ENCODE data around the gene TSPAN9. TPM values are rescaled to one million over a fixed set of nuclear protein-coding genes. Genes with fewer than 3 reads are reported as not detected.

Gene TSPAN9
- total RNA-seq, 3 donors from 2014 or later, result 4.7 to 28.4 (median 8.5) TPM

DNA sequence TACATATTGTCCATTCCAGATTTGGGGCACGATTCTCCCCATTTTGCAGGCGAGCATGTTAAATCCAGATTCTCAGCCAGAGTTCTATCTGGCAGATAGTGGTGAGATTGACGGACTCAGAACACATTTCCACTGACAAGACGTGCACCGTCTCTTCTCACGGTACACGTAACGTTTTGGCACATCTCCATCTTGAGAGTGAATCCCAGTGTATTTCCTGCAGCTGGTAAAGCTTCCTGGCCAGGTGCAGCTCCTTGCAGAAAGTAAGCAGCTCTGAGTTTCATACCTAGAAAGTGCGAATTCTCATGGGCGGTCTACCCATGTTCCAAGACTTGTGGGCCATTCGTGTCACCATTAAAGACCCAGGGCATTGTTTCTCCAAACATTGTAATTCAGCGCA is 102.6 kb downstream of the TSPAN9 start:
- intact Hi-C loops (cut with DNase I, micrococcal nuclease), result no loop called here
- Histone ChIP-seq H3K4me1 (ENCODE audit: low read depth) (no peaks in the 10 kb centered on the region), H3K4me3 (no peak overlapping the region), H3K9me3 (no peaks in the 10 kb centered on the region), H3K36me3 (ENCODE audit: low read depth) (no peaks in the 10 kb centered on the region)
- ATAC-seq (no peak), DNase-seq (no peak)
- TF ChIP-seq, protein P1, sequence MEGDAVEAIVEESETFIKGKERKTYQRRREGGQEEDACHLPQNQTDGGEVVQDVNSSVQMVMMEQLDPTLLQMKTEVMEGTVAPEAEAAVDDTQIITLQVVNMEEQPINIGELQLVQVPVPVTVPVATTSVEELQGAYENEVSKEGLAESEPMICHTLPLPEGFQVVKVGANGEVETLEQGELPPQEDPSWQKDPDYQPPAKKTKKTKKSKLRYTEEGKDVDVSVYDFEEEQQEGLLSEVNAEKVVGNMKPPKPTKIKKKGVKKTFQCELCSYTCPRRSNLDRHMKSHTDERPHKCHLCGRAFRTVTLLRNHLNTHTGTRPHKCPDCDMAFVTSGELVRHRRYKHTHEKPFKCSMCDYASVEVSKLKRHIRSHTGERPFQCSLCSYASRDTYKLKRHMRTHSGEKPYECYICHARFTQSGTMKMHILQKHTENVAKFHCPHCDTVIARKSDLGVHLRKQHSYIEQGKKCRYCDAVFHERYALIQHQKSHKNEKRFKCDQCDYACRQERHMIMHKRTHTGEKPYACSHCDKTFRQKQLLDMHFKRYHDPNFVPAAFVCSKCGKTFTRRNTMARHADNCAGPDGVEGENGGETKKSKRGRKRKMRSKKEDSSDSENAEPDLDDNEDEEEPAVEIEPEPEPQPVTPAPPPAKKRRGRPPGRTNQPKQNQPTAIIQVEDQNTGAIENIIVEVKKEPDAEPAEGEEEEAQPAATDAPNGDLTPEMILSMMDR (IDR thresholded peaks at IDR 0.05), result no peak

GRCh38 chr12:3182426-3182825 is 105.2 kb downstream of the TSPAN9 start:
- no peak for ATAC-seq
- TF ChIP-seq, protein P1 (IDR thresholded peaks at IDR 0.05), result no peak
- intact Hi-C loops (cut with DNase I, micrococcal nuclease), result no loop called here

DNA sequence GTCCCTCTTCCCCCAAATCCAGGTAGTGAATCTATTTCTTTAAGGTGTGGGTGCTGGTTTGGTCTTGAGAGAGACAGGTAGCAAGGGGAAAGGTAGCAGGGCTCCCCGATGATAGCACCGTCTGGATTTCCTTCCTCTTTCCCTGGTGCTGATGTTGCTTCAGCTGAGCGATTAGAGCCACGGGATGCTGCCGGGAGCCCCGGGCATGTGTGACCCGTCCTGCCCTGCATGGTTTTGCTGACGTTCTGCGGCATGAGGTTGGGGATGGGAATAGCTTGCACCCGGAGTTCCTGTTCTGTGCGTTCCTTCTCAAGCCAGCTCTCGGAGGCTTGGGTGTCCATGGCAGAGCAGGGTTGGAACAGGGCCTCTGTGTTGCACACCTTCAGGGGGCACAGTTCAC is 107.3 kb downstream of the TSPAN9 start:
- no peaks in the 10 kb centered on the region for H3K9me3 ChIP-seq
- no peak for DNase-seq
- H3K4me3 ChIP-seq, result no peak overlapping the region
- no peak for ATAC-seq
- no peaks in the 10 kb centered on the region for H3K4me1 ChIP-seq (ENCODE audit: low read depth)
- intact Hi-C loops (cut with DNase I, micrococcal nuclease), result no loop called here
- TF ChIP-seq, protein P1 (IDR thresholded peaks at IDR 0.05), result no peak
- H3K36me3 ChIP-seq (ENCODE audit: low read depth), result no peaks in the 10 kb centered on the region

More at GRCh38 chr12:3182426-3182825, 105.2 kb downstream of the TSPAN9 start:
- Histone ChIP-seq H3K4me3 (no peak overlapping the region), H3K4me1 (ENCODE audit: low read depth) (no peaks in the 10 kb centered on the region), H3K36me3 (ENCODE audit: low read depth) (no peaks in the 10 kb centered on the region), H3K9me3 (no peaks in the 10 kb centered on the region)
- no peak for DNase-seq

DNA sequence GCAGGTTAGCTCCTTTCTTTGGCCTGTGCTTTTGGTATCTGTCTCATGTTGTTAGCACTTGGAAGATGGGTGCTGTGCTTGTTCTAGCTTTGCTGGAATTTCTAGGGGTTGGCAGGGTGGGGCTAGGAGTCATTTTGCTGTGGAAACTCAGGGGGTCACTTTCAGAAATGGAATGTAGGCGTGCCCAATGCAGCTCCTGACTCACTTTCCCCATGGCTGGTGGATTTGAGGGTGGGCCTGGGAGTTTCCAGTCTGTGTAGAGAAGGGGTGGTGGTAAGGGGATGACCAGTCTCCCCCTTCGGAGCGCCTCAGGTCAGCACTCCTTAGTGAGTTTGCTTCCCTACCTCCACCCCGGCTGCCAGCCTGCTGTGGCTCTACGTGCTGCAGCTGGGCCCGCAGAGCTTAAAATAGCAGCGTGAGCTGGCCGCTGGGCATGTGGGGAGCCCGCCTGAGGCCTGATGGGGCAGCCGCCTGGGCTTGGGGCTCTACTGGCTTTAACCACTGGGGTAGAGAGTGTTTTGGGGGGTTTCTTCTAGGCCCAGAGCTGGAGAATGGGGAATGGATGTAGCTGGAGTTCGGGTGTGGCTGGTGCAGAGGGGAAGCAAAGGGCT is 108.2 kb downstream of the TSPAN9 start:
- Histone ChIP-seq H3K9me3 (no peaks in the 10 kb centered on the region), H3K36me3 (ENCODE audit: low read depth) (no peaks in the 10 kb centered on the region), H3K4me3 (no peak overlapping the region), H3K4me1 (ENCODE audit: low read depth) (no peaks in the 10 kb centered on the region)
- TF ChIP-seq, protein P1 (IDR thresholded peaks at IDR 0.05), result no peak
- intact Hi-C loops (cut with DNase I, micrococcal nuclease), result no loop called here
- DNase-seq (no peak), ATAC-seq (no peak)

DNA sequence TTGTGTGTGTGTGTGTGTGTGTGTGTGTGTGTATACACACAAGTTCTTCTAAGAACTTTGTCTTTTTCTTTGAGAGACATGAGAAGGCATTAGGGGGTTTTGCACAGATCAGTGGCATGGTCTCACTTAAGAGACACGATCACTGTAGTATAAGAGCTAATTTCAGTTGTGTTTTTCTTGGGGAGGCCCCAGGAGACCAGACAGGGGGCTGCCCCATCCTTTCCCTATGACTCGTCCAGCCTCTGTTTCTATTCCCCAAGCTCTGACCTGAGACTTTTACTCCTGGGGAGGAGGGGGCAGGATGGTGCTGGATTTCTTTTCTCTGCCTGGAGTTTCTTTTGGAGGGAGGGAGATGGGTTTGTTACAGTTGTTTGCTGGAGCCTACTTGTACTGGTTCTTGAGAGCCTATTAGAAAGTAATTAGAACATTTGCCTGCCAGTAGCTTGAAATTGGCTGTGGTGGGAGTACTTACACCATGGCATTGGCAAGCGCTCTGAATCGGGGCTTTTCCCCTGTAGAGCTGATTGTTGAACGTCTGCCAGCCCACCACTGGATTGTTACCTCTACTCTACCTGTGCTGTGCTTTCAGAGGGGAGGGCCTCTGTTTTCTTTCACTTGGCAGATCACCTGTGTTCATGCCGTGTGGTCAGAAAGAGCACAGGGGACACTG is 109.5 kb downstream of the TSPAN9 start:
- Histone ChIP-seq H3K36me3 (ENCODE audit: low read depth) (no peaks in the 10 kb centered on the region), H3K4me3 (no peak overlapping the region), H3K9me3 (no peaks in the 10 kb centered on the region), H3K4me1 (ENCODE audit: low read depth) (no peaks in the 10 kb centered on the region)
- no peak for DNase-seq
- ATAC-seq, result no peak
- TF ChIP-seq, protein P1 (IDR thresholded peaks at IDR 0.05), result no peak
- intact Hi-C loops (cut with DNase I, micrococcal nuclease), result no loop called here

All from mucosa of descending colon (tissue), 3 donors.